Lung (tissue), 12 donors: ENCODE measurements around the gene CD247. TPM values are rescaled to one million over a fixed set of nuclear protein-coding genes. Genes with fewer than 3 reads are reported as not detected.

Experiments used
- ATAC-seq: fragments of 200-7000 bp; cut with Tn5 transposase; one replicate; pipeline ENCODE4 v1.9.1; 2020; ENCODE audit warnings: moderate number of reproducible peaks; ENCODE audit not compliant: insufficient read depth, low FRiP score
- DNase-seq, 3 donors: peaks; one replicate each; pipeline ENCODE4 v3.0.0-alpha.2; 2013 to 2017
- H3K27ac ChIP-seq, 2 donors: one replicate each; pipeline ENCODE4 v1.5.1; 2013; ENCODE audit warnings: mild to moderate bottlenecking in 2 of 2, moderate library complexity in 2 of 2, control low read depth in 1 of 2, inconsistent platforms in 1 of 2, low read depth in 1 of 2, low read length in 1 of 2
- H3K27me3 ChIP-seq, 3 donors: one replicate each; pipeline ENCODE4 v1.5.1; 2013; ENCODE audit warnings: low read length in 2 of 3; ENCODE audit not compliant: control insufficient read depth in 3 of 3, insufficient read depth in 3 of 3
- H3K36me3 ChIP-seq, 4 donors: one replicate each; pipeline ENCODE4 v1.5.1; 2013; ENCODE audit warnings: low read length in 4 of 4, mild to moderate bottlenecking in 1 of 4, moderate library complexity in 1 of 4; ENCODE audit not compliant: control insufficient read depth in 4 of 4, insufficient read depth in 4 of 4
- H3K4me1 ChIP-seq, 5 donors: one replicate each; pipeline ENCODE4 v1.5.1; 2013; ENCODE audit warnings: low read length in 5 of 5, mild to moderate bottlenecking in 2 of 5, moderate library complexity in 1 of 5; ENCODE audit not compliant: control insufficient read depth in 5 of 5, insufficient read depth in 5 of 5
- H3K4me3 ChIP-seq: one replicate; pipeline ENCODE4 v1.5.1; 2013; ENCODE audit warnings: mild to moderate bottlenecking, control low read depth, moderate library complexity
- H3K9ac ChIP-seq, 2 donors: one replicate each; pipeline ENCODE4 v1.5.1; 2013; ENCODE audit warnings: low read length in 2 of 2, control low read depth in 1 of 2; ENCODE audit not compliant: insufficient read depth in 1 of 2
- H3K9me3 ChIP-seq, 4 donors: one replicate each; pipeline ENCODE4 v1.5.1; 2013; ENCODE audit warnings: low read length in 3 of 4, mild to moderate bottlenecking in 1 of 4, moderate library complexity in 1 of 4; ENCODE audit not compliant: control insufficient read depth in 4 of 4, insufficient read depth in 3 of 4
- WGBS, 2 donors: extraction: QIAGEN DNeasy Blood & Tissue Kit; methylation state at CpG; one replicate each; pipeline ENCODE4 v1.1.7; 2013; 5-methylcytosine and 5-hydroxymethylcytosine counted together
- polyA plus RNA-seq, 2 donors: library from polyadenylated mRNA; stranded (reverse); fragments of 200-250 nt; gene quantifications; one replicate each; pipeline ENCODE4 v1.2.1, GENCODE V29; 2013
- total RNA-seq, 2 donors: library from RNA; depleted of rRNA in 1 of 2; stranded (reverse); fragments of >200 nt in 1 of 2; gene quantifications; one replicate each; pipeline ENCODE4 v1.2.1, GENCODE V29; 2014 to 2021
- TF ChIP-seq, protein P1 (sequence below): IDR thresholded peaks from 2 replicates; pipeline ENCODE4 v1.5.1; 2012; ENCODE audit warnings: mild to moderate bottlenecking; ENCODE audit errors: control extremely low read depth, extremely low read depth
- donor health status: control.
- donor health status: control.
- donor health status: Bipolar disorder and iron deficiency.
- donor health status: healthy.
- donor health status: DM: yes; HTN: yes; CAD: no.

The CD247 gene
- total and polyA plus RNA-seq, 4 donors, result 3.4 to 5.9 (median 3.8) TPM

DNA sequence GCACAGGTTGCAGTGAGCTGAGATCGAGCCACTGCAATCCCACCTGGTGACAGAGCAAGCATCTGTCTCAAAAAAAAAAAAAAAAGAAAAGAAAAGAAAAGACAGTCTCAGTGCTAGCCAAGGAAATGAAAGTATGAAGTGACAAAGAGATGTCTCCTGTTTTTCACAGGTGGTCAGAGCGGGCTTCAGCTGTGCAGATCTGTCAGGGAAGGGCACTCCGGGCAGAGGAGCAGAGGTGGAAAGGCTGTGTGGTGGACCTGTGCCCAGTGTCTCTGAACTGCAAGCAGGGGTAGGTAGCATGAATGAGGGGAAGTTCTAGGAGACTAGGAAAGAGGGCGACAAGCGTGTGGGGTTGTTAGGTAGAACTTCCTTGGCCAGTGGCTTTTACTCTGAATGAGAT is 67.5 kb downstream of the CD247 start:
- Histone ChIP-seq H3K27me3 (peaks cover 0 to 15% (median 8%) of the 10 kb centered on the region in 3 donors), H3K27ac (no peak overlapping the region), H3K4me3 (no peak overlapping the region), H3K36me3 (no peaks in the 10 kb centered on the region), H3K4me1 (peaks cover 0 to 2% (median 0%) of the 10 kb centered on the region in 5 donors), H3K9me3 (peaks cover 0 to 2% (median 0%) of the 10 kb centered on the region in 4 donors), H3K9ac (no peak overlapping the region)
- DNase-seq (no peak), ATAC-seq (no peak)
- 80 to 87% methylated on average over 5 of the region's 5 CpGs for WGBS, 2 donors
- TF ChIP-seq, protein P1, sequence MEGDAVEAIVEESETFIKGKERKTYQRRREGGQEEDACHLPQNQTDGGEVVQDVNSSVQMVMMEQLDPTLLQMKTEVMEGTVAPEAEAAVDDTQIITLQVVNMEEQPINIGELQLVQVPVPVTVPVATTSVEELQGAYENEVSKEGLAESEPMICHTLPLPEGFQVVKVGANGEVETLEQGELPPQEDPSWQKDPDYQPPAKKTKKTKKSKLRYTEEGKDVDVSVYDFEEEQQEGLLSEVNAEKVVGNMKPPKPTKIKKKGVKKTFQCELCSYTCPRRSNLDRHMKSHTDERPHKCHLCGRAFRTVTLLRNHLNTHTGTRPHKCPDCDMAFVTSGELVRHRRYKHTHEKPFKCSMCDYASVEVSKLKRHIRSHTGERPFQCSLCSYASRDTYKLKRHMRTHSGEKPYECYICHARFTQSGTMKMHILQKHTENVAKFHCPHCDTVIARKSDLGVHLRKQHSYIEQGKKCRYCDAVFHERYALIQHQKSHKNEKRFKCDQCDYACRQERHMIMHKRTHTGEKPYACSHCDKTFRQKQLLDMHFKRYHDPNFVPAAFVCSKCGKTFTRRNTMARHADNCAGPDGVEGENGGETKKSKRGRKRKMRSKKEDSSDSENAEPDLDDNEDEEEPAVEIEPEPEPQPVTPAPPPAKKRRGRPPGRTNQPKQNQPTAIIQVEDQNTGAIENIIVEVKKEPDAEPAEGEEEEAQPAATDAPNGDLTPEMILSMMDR, result no peak

DNA sequence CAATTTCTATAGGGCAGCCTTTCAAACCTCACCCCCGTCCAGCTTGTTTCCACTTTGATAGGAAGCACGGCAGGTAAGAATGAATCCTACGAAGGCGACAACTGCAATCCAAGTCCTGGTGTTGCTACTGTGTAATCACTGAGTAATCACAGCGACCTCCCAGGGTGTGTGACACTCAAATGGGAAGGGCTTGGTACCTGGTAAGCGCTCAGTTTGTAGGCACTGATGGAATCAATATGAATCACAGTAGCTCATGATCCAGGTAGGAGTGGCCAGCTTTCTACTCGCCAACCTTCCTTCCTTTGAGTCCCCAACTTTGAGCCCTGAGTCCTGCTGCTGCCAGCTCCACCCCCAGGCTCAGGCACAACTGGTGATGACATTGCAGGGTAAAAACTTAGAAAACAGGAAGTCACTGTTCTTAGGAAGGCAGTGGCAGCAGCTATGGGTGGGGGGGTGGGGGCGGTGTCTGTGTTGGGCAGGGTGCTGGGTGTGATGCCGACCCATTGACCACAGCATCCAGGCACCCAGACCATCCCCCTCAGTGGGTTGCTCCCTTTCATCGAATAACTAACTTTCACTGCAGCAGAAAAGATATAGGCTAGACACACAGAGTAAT is 70.7 kb downstream of the CD247 start:
- H3K9me3 ChIP-seq, result peaks cover 0 to 2% (median 0%) of the 10 kb centered on the region in 4 donors
- peaks cover 0 to 4% (median 4%) of the 10 kb centered on the region in 3 donors for H3K27me3 ChIP-seq
- ATAC-seq, result peak; percentile 9
- 16 to 50% methylated on average over 10 of the region's 10 CpGs for WGBS, 2 donors
- H3K9ac ChIP-seq, result no peak overlapping the region
- no peak overlapping the region for H3K4me3 ChIP-seq
- H3K27ac ChIP-seq, result peak overlapping the region in 1 of 2 donors; percentile 24
- DNase-seq, result no peak
- TF ChIP-seq, protein P1, result no peak
- no peaks in the 10 kb centered on the region for H3K36me3 ChIP-seq
- no peaks in the 10 kb centered on the region for H3K4me1 ChIP-seq

DNA sequence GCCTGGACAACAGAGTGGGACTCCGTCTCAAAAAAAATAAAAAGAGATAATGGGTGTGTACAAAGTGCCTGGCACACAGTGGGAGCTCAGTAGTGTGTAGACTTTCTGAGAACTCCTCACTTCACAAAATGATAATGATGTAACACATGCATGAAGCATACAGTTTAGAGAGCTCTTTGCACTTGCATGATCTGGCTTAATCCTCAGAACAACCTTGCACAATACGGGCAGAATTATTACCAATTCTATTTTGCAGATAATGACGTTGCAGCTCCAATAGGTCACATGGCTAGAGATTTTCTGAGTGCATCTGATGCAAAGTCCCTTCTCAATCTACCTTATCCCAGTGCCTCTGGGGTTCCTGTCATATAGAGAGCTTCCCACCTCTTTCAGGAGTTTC is 71.4 kb downstream of the CD247 start:
- Histone ChIP-seq H3K9me3 (peaks cover 0 to 2% (median 0%) of the 10 kb centered on the region in 4 donors), H3K27me3 (no peaks in the 10 kb centered on the region), H3K27ac (no peak overlapping the region), H3K9ac (no peak overlapping the region), H3K4me3 (no peak overlapping the region), H3K36me3 (no peaks in the 10 kb centered on the region), H3K4me1 (no peaks in the 10 kb centered on the region)
- ATAC-seq (no peak), DNase-seq (no peak)
- WGBS, 2 donors, result 53 to 69% methylated on average over 3 of the region's 3 CpGs
- TF ChIP-seq, protein P1, result no peak
